OCI-LY3 (cell line): ENCODE measurements around the gene JSRP1.

ENCODE experiments used
- EZH2phosphoT487 ChIP-seq: fragments of 200-600 bp; shearing (Covaris generic); IDR thresholded peaks from 2 replicates; pipeline ENCODE4 v1.6.1; 2018; ENCODE audit warnings: antibody characterized with exemption, mixed run types, low read depth
- TF ChIP-seq, protein P1 (sequence below): fragments of 200-600, 300-600 bp; sonication (generic); IDR thresholded peaks from 2 replicates; pipeline ENCODE4 v1.5.1; 2014; ENCODE audit warnings: antibody characterized with exemption, low read length, low read depth

DNA sequence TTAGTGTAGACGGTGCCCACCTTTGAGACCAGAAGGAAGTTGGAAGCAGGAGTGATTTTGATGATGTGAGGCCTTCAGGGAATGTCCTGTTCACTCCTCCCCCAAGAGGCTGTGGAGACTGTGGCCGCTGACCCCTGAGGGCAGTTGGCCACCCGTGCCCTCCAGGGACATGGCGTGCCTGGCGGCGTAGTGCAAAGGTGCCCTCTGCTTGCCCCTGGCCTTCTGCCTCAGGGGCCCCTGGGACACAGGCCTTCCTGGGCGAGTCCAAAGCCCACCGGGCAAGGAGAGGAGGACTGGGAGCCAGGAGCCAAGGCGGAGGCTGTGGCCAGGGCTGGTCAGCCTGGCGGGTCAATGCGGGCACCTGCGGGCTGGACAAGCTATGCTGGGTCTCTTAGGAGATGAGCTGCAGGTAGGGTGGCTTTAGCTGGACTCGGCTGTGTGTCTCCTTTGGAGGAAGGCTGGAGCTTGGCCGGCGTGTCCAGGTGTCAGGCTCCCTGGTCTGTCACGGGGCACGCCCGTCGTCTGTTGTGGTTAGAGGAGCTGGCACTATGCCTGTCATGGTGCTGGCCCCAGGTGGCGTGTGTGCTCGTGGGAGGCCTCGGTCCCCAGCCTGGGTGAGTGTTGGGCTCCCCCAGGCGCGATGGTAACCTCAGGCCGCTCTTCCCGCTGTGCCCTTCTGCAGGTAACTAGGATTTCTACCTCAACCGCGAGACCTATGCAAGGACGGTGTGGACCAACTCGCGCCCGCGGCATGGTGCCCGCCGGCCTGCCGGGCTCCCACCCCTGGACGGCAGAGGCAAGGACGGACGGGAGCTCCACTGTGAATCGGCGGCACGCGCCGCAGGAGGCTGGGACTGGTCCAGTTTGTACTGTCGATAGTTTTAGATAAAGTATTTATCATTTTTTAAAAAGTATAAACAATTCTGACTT lies 26.8 kb downstream of the JSRP1 start:
- TF ChIP-seq, protein P1, sequence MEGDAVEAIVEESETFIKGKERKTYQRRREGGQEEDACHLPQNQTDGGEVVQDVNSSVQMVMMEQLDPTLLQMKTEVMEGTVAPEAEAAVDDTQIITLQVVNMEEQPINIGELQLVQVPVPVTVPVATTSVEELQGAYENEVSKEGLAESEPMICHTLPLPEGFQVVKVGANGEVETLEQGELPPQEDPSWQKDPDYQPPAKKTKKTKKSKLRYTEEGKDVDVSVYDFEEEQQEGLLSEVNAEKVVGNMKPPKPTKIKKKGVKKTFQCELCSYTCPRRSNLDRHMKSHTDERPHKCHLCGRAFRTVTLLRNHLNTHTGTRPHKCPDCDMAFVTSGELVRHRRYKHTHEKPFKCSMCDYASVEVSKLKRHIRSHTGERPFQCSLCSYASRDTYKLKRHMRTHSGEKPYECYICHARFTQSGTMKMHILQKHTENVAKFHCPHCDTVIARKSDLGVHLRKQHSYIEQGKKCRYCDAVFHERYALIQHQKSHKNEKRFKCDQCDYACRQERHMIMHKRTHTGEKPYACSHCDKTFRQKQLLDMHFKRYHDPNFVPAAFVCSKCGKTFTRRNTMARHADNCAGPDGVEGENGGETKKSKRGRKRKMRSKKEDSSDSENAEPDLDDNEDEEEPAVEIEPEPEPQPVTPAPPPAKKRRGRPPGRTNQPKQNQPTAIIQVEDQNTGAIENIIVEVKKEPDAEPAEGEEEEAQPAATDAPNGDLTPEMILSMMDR: no peak
- no peak for TF ChIP-seq EZH2phosphoT487
